SK-N-MC (cell line): ENCODE measurements around the gene PABPN1.

Experiments used
- EZH2 ChIP-seq: fragments of 200-600 bp; sonication (generic); IDR thresholded peaks from one replicate; pipeline ENCODE4 v1.6.1; 2017; ENCODE audit warnings: antibody characterized with exemption
- FOXP2 ChIP-seq: optimal IDR thresholded peaks from 2 replicates; pipeline ENCODE3; 2011; ENCODE audit warnings: mild to moderate bottlenecking, moderate library complexity; ENCODE audit not compliant: insufficient read depth; ENCODE audit errors: extremely low read length, control extremely low read depth
- POLR2AphosphoS5 ChIP-seq: IDR thresholded peaks from 2 replicates; pipeline ENCODE4 v1.6.1; 2012; ENCODE audit warnings: mild to moderate bottlenecking, low read depth, low read length, borderline replicate concordance

GRCh38 chr14:23373041-23373440 is 51.8 kb downstream of the PABPN1 start:
- TF ChIP-seq EZH2 = no peak
- TF ChIP-seq POLR2AphosphoS5 = no peak
- TF ChIP-seq FOXP2 = no peak
